Loucy (cell line): ENCODE measurements around the gene XIRP2.

ENCODE experiments used
- H2AFZ ChIP-seq: fragments of 200-600 bp; sonication (generic); 2 replicates; pipeline ENCODE4 v1.6.0; 2016; ENCODE audit warnings: antibody characterized with exemption, mild to moderate bottlenecking, low read length, moderate library complexity
- H3F3A ChIP-seq: fragments of 200-600 bp; 2 replicates; pipeline ENCODE4 v1.6.0; 2016; ENCODE audit warnings: antibody characterized with exemption, low read depth, mild to moderate bottlenecking
- H3K27me3 ChIP-seq: fragments of 200-600 bp; sonication (generic); 2 replicates; pipeline ENCODE4 v1.6.1; 2014; ENCODE audit warnings: low read length, mild to moderate bottlenecking; ENCODE audit not compliant: insufficient read depth, poor library complexity, severe bottlenecking
- H3K36me3 ChIP-seq: fragments of 200-600 bp; sonication (generic); 2 replicates; pipeline ENCODE4 v1.6.1; 2016; ENCODE audit warnings: low read length; ENCODE audit not compliant: insufficient read depth
- H3K4me1 ChIP-seq: fragments of 200-600 bp; sonication (generic); 2 replicates; pipeline ENCODE4 v1.5.1; 2014; ENCODE audit warnings: low read length, mild to moderate bottlenecking; ENCODE audit not compliant: insufficient read depth, poor library complexity, severe bottlenecking
- H3K4me2 ChIP-seq: fragments of 200-600 bp; sonication (generic); 2 replicates; pipeline ENCODE4 v1.6.0; 2014; ENCODE audit warnings: antibody characterized with exemption, low read length, low read depth, mild to moderate bottlenecking; ENCODE audit not compliant: poor library complexity, severe bottlenecking
- H3K4me3 ChIP-seq: fragments of 200-600 bp; sonication (generic); 2 replicates; pipeline ENCODE4 v1.5.1; 2014; ENCODE audit warnings: low read length, mild to moderate bottlenecking, mixed read lengths; ENCODE audit not compliant: poor library complexity, severe bottlenecking
- H3K79me2 ChIP-seq: fragments of 200-600 bp; sonication (generic); 2 replicates; pipeline ENCODE4 v1.6.1; 2014; ENCODE audit warnings: low read length; ENCODE audit not compliant: insufficient read depth
- H3K9ac ChIP-seq: fragments of 200-600 bp; sonication (generic); 2 replicates; pipeline ENCODE4 v1.6.0; 2014; ENCODE audit warnings: mild to moderate bottlenecking, low read depth, low read length, moderate library complexity; ENCODE audit not compliant: poor library complexity, severe bottlenecking
- H3K9me2 ChIP-seq: fragments of 200-600 bp; sonication (generic); replicated peaks from 2 replicates; pipeline ENCODE4 v1.6.1; 2016; ENCODE audit warnings: low read depth, low read length, mixed read lengths
- H3K9me3 ChIP-seq: fragments of 200-600 bp; sonication (generic); 2 replicates; pipeline ENCODE4 v1.6.1; 2014; ENCODE audit warnings: mild to moderate bottlenecking, antibody characterized with exemption, low read length, low read depth; ENCODE audit not compliant: insufficient read depth
- H4K20me1 ChIP-seq: fragments of 200-600 bp; sonication (generic); 2 replicates; pipeline ENCODE4 v1.6.0; 2014; ENCODE audit warnings: antibody characterized with exemption, low read length, mild to moderate bottlenecking; ENCODE audit not compliant: insufficient read depth, poor library complexity, severe bottlenecking
- EZH2phosphoT487 ChIP-seq: fragments of 200-600 bp; IDR thresholded peaks from 2 replicates; pipeline ENCODE4 v1.6.1; 2018; ENCODE audit warnings: antibody characterized with exemption, mild to moderate bottlenecking, moderate library complexity, borderline replicate concordance
- TF ChIP-seq, protein P1 (sequence below): fragments of 200-600 bp; sonication (generic); conservative IDR thresholded peaks from 2 replicates; pipeline ENCODE4 v1.5.1; 2014; ENCODE audit warnings: mild to moderate bottlenecking, antibody characterized with exemption, low read length

Gene XIRP2

DNA sequence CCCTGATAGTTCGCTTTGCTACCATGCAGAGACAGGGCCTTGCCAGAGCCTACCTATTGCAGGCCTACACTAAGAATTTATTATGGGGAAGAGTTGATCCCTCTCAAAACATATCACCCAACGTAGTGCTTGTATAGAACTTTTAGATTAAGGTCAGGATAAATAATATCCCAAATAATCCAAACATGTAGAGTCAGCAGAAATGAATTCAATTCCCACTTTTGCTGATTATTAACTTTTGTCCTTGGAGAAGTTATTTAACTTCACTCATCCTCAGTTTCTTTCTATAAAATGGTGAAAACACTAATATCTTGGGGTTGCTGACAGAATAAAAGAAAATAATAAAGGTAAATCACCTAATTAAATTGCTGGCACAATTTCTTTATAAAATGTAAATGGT is 294.1 kb downstream of the XIRP2 start:
- H3F3A ChIP-seq = no peaks in the 10 kb centered on the region
- no peaks in the 10 kb centered on the region for H3K27me3 ChIP-seq
- H3K9ac ChIP-seq = no peak overlapping the region
- no peaks in the 10 kb centered on the region for H3K9me2 ChIP-seq
- no peak for TF ChIP-seq EZH2phosphoT487
- TF ChIP-seq, protein P1, sequence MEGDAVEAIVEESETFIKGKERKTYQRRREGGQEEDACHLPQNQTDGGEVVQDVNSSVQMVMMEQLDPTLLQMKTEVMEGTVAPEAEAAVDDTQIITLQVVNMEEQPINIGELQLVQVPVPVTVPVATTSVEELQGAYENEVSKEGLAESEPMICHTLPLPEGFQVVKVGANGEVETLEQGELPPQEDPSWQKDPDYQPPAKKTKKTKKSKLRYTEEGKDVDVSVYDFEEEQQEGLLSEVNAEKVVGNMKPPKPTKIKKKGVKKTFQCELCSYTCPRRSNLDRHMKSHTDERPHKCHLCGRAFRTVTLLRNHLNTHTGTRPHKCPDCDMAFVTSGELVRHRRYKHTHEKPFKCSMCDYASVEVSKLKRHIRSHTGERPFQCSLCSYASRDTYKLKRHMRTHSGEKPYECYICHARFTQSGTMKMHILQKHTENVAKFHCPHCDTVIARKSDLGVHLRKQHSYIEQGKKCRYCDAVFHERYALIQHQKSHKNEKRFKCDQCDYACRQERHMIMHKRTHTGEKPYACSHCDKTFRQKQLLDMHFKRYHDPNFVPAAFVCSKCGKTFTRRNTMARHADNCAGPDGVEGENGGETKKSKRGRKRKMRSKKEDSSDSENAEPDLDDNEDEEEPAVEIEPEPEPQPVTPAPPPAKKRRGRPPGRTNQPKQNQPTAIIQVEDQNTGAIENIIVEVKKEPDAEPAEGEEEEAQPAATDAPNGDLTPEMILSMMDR = no peak
- H3K4me2 ChIP-seq = no peak overlapping the region
- no peak overlapping the region for H3K4me3 ChIP-seq
- H3K79me2 ChIP-seq = no peaks in the 10 kb centered on the region
- no peaks in the 10 kb centered on the region for H3K9me3 ChIP-seq
- no peak overlapping the region for H2AFZ ChIP-seq
- no peaks in the 10 kb centered on the region for H3K36me3 ChIP-seq
- no peaks in the 10 kb centered on the region for H3K4me1 ChIP-seq
- no peaks in the 10 kb centered on the region for H4K20me1 ChIP-seq

DNA sequence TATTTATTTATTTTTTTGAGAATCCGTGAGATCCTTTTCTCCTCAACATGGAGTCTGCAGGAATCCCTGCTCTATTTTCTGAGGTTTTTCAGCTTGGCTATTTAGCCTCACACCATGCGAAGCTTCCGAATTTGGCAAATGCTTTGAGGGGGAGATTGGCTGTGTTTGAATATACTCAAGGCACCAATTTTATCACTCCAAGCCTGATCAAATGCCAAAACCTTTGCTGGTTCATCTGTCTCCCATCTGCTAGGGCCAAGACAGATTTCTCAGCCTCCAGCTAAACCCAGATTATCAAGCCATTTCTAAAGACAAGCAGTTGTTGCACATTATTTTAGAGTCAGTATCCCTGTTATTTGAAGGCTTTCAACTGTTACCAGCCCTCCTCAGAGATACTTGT is 295.7 kb downstream of the XIRP2 start:
- H4K20me1 ChIP-seq = no peaks in the 10 kb centered on the region
- H3K4me1 ChIP-seq = no peaks in the 10 kb centered on the region
- TF ChIP-seq, protein P1 = no peak
- no peak for TF ChIP-seq EZH2phosphoT487
- H2AFZ ChIP-seq = no peak overlapping the region
- H3F3A ChIP-seq = no peaks in the 10 kb centered on the region
- H3K79me2 ChIP-seq = no peaks in the 10 kb centered on the region
- no peak overlapping the region for H3K9ac ChIP-seq
- no peaks in the 10 kb centered on the region for H3K27me3 ChIP-seq
- no peaks in the 10 kb centered on the region for H3K9me2 ChIP-seq
- no peaks in the 10 kb centered on the region for H3K9me3 ChIP-seq
- H3K4me3 ChIP-seq = no peak overlapping the region
- no peak overlapping the region for H3K4me2 ChIP-seq
- no peaks in the 10 kb centered on the region for H3K36me3 ChIP-seq

DNA sequence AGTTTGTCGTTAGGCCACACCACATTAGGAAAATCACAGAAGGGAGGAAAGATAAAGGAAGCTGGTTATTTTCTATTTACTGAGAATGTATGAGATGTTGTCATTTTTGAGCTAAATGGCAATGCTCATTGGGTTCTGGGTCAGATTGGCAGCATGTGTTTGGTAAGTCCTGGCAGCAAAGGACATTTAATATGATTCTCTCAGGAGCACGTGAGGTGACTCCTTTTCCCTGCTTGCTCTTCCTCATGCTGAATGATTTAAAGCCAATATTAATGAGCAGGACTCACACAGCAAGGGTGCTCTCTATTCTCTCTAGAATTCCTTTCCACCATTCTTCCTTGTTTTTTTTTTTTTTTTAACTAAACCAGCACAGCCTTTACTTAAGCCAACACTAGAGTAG is 298.2 kb downstream of the XIRP2 start:
- no peaks in the 10 kb centered on the region for H3K79me2 ChIP-seq
- no peaks in the 10 kb centered on the region for H3K27me3 ChIP-seq
- no peaks in the 10 kb centered on the region for H3K36me3 ChIP-seq
- no peaks in the 10 kb centered on the region for H3K9me3 ChIP-seq
- no peak overlapping the region for H3K4me2 ChIP-seq
- TF ChIP-seq, protein P1 = no peak
- TF ChIP-seq EZH2phosphoT487 = no peak
- no peak overlapping the region for H2AFZ ChIP-seq
- H3K9ac ChIP-seq = no peak overlapping the region
- H3K4me3 ChIP-seq = no peak overlapping the region
- no peaks in the 10 kb centered on the region for H3K4me1 ChIP-seq
- H3K9me2 ChIP-seq = no peaks in the 10 kb centered on the region
- H3F3A ChIP-seq = no peaks in the 10 kb centered on the region
- H4K20me1 ChIP-seq = no peaks in the 10 kb centered on the region
